Measurements from ENCODE around the gene GATA2.

The GATA2 gene

GRCh38 chr3:128487813-128488635 is 5.0 kb downstream of the GATA2 start:
- DNase-seq: peak; percentile 65

- DNase-seq: no peak
These were observed 5.5 kb downstream of the GATA2 start for GRCh38 chr3:128487538-128487812.

- DNase-seq: peak; percentile 46
These were observed 6.1 kb downstream of the GATA2 start for GRCh38 chr3:128486681-128487537.

- DNase-seq: no peak
These were observed 6.8 kb downstream of the GATA2 start for GRCh38 chr3:128486205-128486628.

GRCh38 chr3:128485282-128486204 is 7.5 kb downstream of the GATA2 start:
- no peak for DNase-seq

- DNase-seq: no peak
These were observed 8.4 kb downstream of the GATA2 start for GRCh38 chr3:128484404-128485281.

- DNase-seq: no peak
These were observed 9.2 kb downstream of the GATA2 start for GRCh38 chr3:128483657-128484403.

- DNase-seq: no peak
These were observed 10.0 kb downstream of the GATA2 start for GRCh38 chr3:128482666-128483656.

GRCh38 chr3:128482175-128482574 is 10.8 kb downstream of the GATA2 start:
- DNase-seq: no peak

- DNase-seq: no peak
These were observed 11.5 kb downstream of the GATA2 start for GRCh38 chr3:128481438-128481942.

- DNase-seq: no peak
These were observed 12.1 kb downstream of the GATA2 start for GRCh38 chr3:128480717-128481437.

- no peak for DNase-seq
These were observed 12.7 kb downstream of the GATA2 start for GRCh38 chr3:128480278-128480677.

GRCh38 chr3:128479558-128480086 is 13.4 kb downstream of the GATA2 start:
- DNase-seq: no peak

- DNase-seq: no peak
These were observed 14.2 kb downstream of the GATA2 start for GRCh38 chr3:128478576-128479506.

- DNase-seq: no peak
These were observed 16.3 kb downstream of the GATA2 start for GRCh38 chr3:128476659-128477058.

GRCh38 chr3:128475355-128475754 is 17.6 kb downstream of the GATA2 start:
- no peak for DNase-seq

GRCh38 chr3:128473737-128474136 is 19.3 kb downstream of the GATA2 start:
- DNase-seq: no peak

GRCh38 chr3:128473180-128473519 is 19.9 kb downstream of the GATA2 start:
- no peak for DNase-seq

Measured in stimulated activated CD8-positive, alpha-beta memory T cell treated with anti-CD3 and anti-CD28 coated beads, Interleukin-4, amount 100 ng/mL, for 48 hours (primary cell).